Endothelial cell of umbilical vein (primary cell): ENCODE measurements around the gene SLC39A13. TPM values are rescaled to one million over a fixed set of nuclear protein-coding genes. Genes with fewer than 3 reads are reported as not detected.
A peak's percentile ranks its signal among the peaks of the same experiment; 100 is the strongest.

Experiments
- BruUV-seq: library from RNA; stranded (reverse); fragments of 400-500 nt; replicated peaks from 2 replicates; lab custom pipeline; 2021; lab: Mats Ljungman, UMichigan
- CTCF ChIA-PET: fragments of 300-600, 350-600 bp; sonication (Branson Sonifier 250); formaldehyde crosslinking; loops from one replicate; lab custom pipeline; 2021; ENCODE audit warnings: antibody characterized with exemption, inconsistent platforms; lab: Charles Lee
- POLR2A ChIA-PET: fragments of 300-600, 350-600 bp; sonication (Branson Sonifier 250); formaldehyde crosslinking; loops from one replicate; lab custom pipeline; 2021; ENCODE audit warnings: antibody characterized with exemption, inconsistent platforms; lab: Charles Lee
- DNase-seq: peaks from one replicate; pipeline ENCODE4 v3.0.0-alpha.2; 2011; ENCODE audit warnings: low read depth, low spot score
- FAIRE-seq: peaks from 2 replicates; lab custom pipeline; 2011; peaks lifted over from hg19 to GRCh38; lab: Jason Lieb, UNC
- H2AFZ ChIP-seq: 2 replicates; pipeline ENCODE4 v1.6.0; 2012; ENCODE audit warnings: low read depth, low read length, control low read depth, inconsistent platforms
- H3K27ac ChIP-seq: 2 replicates; pipeline ENCODE4 v1.5.1; 2011; ENCODE audit warnings: low read depth, mild to moderate bottlenecking, control low read depth, low read length, moderate library complexity; ENCODE audit not compliant: insufficient read depth
- H3K27me3 ChIP-seq, 2 experiments: 2 replicates each; pipeline versions ENCODE4 v1.6.0 to v1.6.1; 2011; ENCODE audit warnings: low read length in 2 of 2, mixed read lengths in 1 of 2; ENCODE audit not compliant: control insufficient read depth in 2 of 2, insufficient read depth in 2 of 2
- H3K36me3 ChIP-seq, 2 experiments: 2 replicates in 1 of 2; 3 replicates in 1 of 2; pipeline ENCODE4 v1.5.1; 2011; ENCODE audit warnings: low read length in 2 of 2, mild to moderate bottlenecking in 1 of 2, moderate library complexity in 1 of 2; ENCODE audit not compliant: control insufficient read depth in 2 of 2, insufficient read depth in 2 of 2; ENCODE audit errors: extremely low read depth in 1 of 2
- H3K4me1 ChIP-seq: 3 replicates; pipeline ENCODE4 v1.5.1; 2011; ENCODE audit warnings: mild to moderate bottlenecking, low read length; ENCODE audit not compliant: control insufficient read depth, insufficient read depth; ENCODE audit errors: extremely low read depth
- H3K4me2 ChIP-seq: 2 replicates; pipeline ENCODE4 v1.6.1; 2011; ENCODE audit warnings: low read length, control low read depth, mixed read lengths; ENCODE audit not compliant: insufficient read depth
- H3K4me3 ChIP-seq, 3 experiments: fragments of 200-600 bp in 1 of 3; sonication (generic), shearing (Covaris generic) in 1 of 3; replicated peaks in 1 of 3; 2 replicates each; pipeline ENCODE4 v1.5.1; 2011 to 2016; ENCODE audit warnings: control low read depth in 3 of 3, low read length in 3 of 3, mild to moderate bottlenecking in 2 of 3, inconsistent platforms in 1 of 3, low read depth in 1 of 3, moderate library complexity in 1 of 3; ENCODE audit not compliant: insufficient read depth in 1 of 3
- H3K79me2 ChIP-seq: 2 replicates; pipeline ENCODE4 v1.6.0; 2012; ENCODE audit warnings: low read length, inconsistent platforms; ENCODE audit not compliant: control insufficient read depth, insufficient read depth
- H3K9ac ChIP-seq: replicated peaks from 2 replicates; pipeline ENCODE3; 2011; ENCODE audit warnings: low read length, control low read depth; ENCODE audit not compliant: insufficient read depth; ENCODE audit errors: extremely low read depth
- H3K9me1 ChIP-seq: replicated peaks from 3 replicates; pipeline ENCODE4 v1.6.0; 2011; ENCODE audit warnings: mild to moderate bottlenecking, low read length; ENCODE audit not compliant: control insufficient read depth, insufficient read depth; ENCODE audit errors: extremely low read depth
- H3K9me3 ChIP-seq: replicated peaks from 2 replicates; pipeline ENCODE4 v1.5.1; 2012; ENCODE audit warnings: low read length, inconsistent platforms; ENCODE audit not compliant: control insufficient read depth, insufficient read depth
- H4K20me1 ChIP-seq: replicated peaks from 2 replicates; pipeline ENCODE3; 2011; ENCODE audit warnings: mild to moderate bottlenecking, low read length; ENCODE audit not compliant: control insufficient read depth, insufficient read depth; ENCODE audit errors: extremely low read depth
- CTCF ChIP-seq, 2 donors: IDR thresholded peaks; 1 replicate in 1 of 2; 2 replicates in 1 of 2; pipeline ENCODE4 v1.5.1; 2011; ENCODE audit warnings: low read length in 2 of 2, mild to moderate bottlenecking in 2 of 2, moderate library complexity in 2 of 2, control low read depth in 1 of 2, inconsistent platforms in 1 of 2, low read depth in 1 of 2; ENCODE audit not compliant: insufficient read depth in 1 of 2; ENCODE audit errors: extremely low read depth in 1 of 2
- EZH2 ChIP-seq: IDR thresholded peaks from 2 replicates; pipeline ENCODE4 v1.6.1; 2012; ENCODE audit warnings: borderline replicate concordance, low read depth, mild to moderate bottlenecking, moderate library complexity, low read length, inconsistent platforms; ENCODE audit not compliant: severe bottlenecking
- FOS ChIP-seq: IDR thresholded peaks from 2 replicates; pipeline ENCODE4 v1.6.1; 2011; ENCODE audit warnings: mild to moderate bottlenecking, low read length, moderate library complexity, borderline replicate concordance; ENCODE audit not compliant: insufficient read depth
- GATA2 ChIP-seq: IDR thresholded peaks from 2 replicates; pipeline ENCODE4 v1.7.0; 2011; ENCODE audit warnings: low read depth, mild to moderate bottlenecking, moderate library complexity, mixed read lengths, low read length; ENCODE audit not compliant: insufficient read length, insufficient read depth
- JUN ChIP-seq: IDR thresholded peaks from 2 replicates; pipeline ENCODE4 v1.6.1; 2011; ENCODE audit warnings: borderline replicate concordance, low read depth; ENCODE audit not compliant: insufficient read length, insufficient read depth
- MAX ChIP-seq: IDR thresholded peaks from 2 replicates; pipeline ENCODE4 v1.6.1; 2011; ENCODE audit not compliant: insufficient read depth, insufficient read length
- MYC ChIP-seq: IDR thresholded peaks from one replicate; pipeline ENCODE4 v1.6.1; 2011; ENCODE audit warnings: mild to moderate bottlenecking, low read depth, low read length
- POLR2A ChIP-seq: IDR thresholded peaks from 2 replicates; pipeline ENCODE4 v1.6.1; 2012; ENCODE audit warnings: low read depth, mild to moderate bottlenecking, control low read depth, low read length
- POLR2AphosphoS5 ChIP-seq: IDR thresholded peaks from 2 replicates; pipeline ENCODE4 v1.6.1; 2012; ENCODE audit warnings: low read depth, mild to moderate bottlenecking, control low read depth, low read length, moderate library complexity; ENCODE audit not compliant: insufficient read depth
- dilution Hi-C: fragments of 300-500 bp; cut with MboI; formaldehyde crosslinking; loops from one replicate; pipeline ENCODE4 v1.15.0; 2019; ENCODE audit warnings: low sequenced_read_pairs; ENCODE audit not compliant: extremely low pct_ligation_motif_present
- intact Hi-C: fragments of 100-400 bp; cut with micrococcal nuclease; formaldehyde crosslinking; loops from one replicate; pipeline ENCODE4 v1.10.0; 2022
- polyA plus RNA-seq, 4 experiments: library from polyadenylated mRNA; depleted of rRNA in 3 of 4; stranded (reverse) in 3 of 4; unstranded in 1 of 4; fragments of >200 nt; gene quantifications; 2 replicates each; pipeline versions ENCODE4 v1.2.1 to v1.2.3, GENCODE V29; 2011 to 2012; ENCODE audit warnings: missing spikeins in 1 of 4
- total RNA-seq: library from RNA; stranded (reverse); gene quantifications from 2 replicates; pipeline ENCODE4 v1.2.3, GENCODE V29; 2021

The SLC39A13 gene
- total and polyA plus RNA-seq, 2 donors (not counting 3 experiments of a cell fraction or from before 2014, with no cell fraction given), result 91.9 to 94.3 TPM

- BruUV-seq, result no TSS peak
These were observed 34.3 kb upstream of the SLC39A13 start for GRCh38 chr11:47373876-47374719.

More at GRCh38 chr11:47373876-47374719, 34.3 kb upstream of the SLC39A13 start:
- Histone ChIP-seq H3K36me3 (no peaks in the 10 kb centered on the region), H3K27me3 (peaks cover 1% of the 10 kb centered on the region in 2 experiments), H3K79me2 (no peaks in the 10 kb centered on the region), H4K20me1 (no peaks in the 10 kb centered on the region), H3K9me3 (no peaks in the 10 kb centered on the region), H2AFZ (peak overlapping the region; percentile 80), H3K4me1 (peaks cover 9% of the 10 kb centered on the region), H3K4me2 (no peak overlapping the region), H3K9ac (no peak overlapping the region), H3K27ac (peak overlapping the region; percentile 44), H3K9me1 (no peaks in the 10 kb centered on the region), H3K4me3 (no peak overlapping the region)
- intact Hi-C loops (loop anchor here (1.0 kb wide), 5 partner anchors 20 to 243 kb away; partner anchors contain the start of gene SLC39A13), dilution Hi-C loops (no loop called here)
- POLR2A ChIA-PET, result no interaction called here
- TF ChIP-seq POLR2A (no peak), JUN (no peak), EZH2 (no peak), GATA2 (no peak), MYC (no peak), CTCF (IDR thresholded peaks at IDR 0.05; ENCODE audit: extremely low read depth in 1 of 2, insufficient read depth in 1 of 2, low read depth in 1 of 2, low read length in 2 of 2) (peak; percentile 90 to 99), MAX (no peak), FOS (peak; percentile 39), POLR2AphosphoS5 (no peak)
- CTCF ChIA-PET, result interaction anchor here (0.5 to 4.7 kb wide), 33 partner anchors 9 to 491 kb away, joined by 3 to 148 read pairs (median 4); partner anchors contain the start of genes ACP2, CELF1, PSMC3 and SLC39A13
- FAIRE-seq, result peak; percentile 83
- peak; percentile 76 for DNase-seq
